Heart left ventricle (tissue), 16 donors: ENCODE data around the gene PDCD2. TPM values are rescaled to one million over a fixed set of nuclear protein-coding genes. Genes with fewer than 3 reads are reported as not detected.
"Not testable (repeated sequence)": the region's sequence is repeated elsewhere in the genome, so short reads cannot be mapped to it uniquely, and the experiment has no call there.

Source experiments
- ATAC-seq, 4 donors: fragments of 200-7000 bp; cut with Tn5 transposase; one replicate each; pipeline ENCODE4 v1.9.1; 2020 to 2022; ENCODE audit warnings: moderate library complexity in 4 of 4, mild to moderate bottlenecking in 3 of 4, moderate number of reproducible peaks in 1 of 4
- DNase-seq, 5 donors: peaks; one replicate each; pipeline ENCODE4 v3.0.0-alpha.2; 2020
- H3K27ac ChIP-seq, 12 donors: fragments of 200-600 bp; sonication (generic) in 4 of 12; one replicate each; pipeline versions ENCODE4 v1.5.0 to v1.8.0; 2016 to 2022; ENCODE audit warnings: mild to moderate bottlenecking in 2 of 12
- H3K27me3 ChIP-seq, 9 donors: fragments of 200-600 bp; sonication (generic) in 2 of 9; one replicate each; pipeline versions ENCODE4 v1.5.1 to v1.8.0; 2016 to 2022; ENCODE audit warnings: mild to moderate bottlenecking in 3 of 9
- H3K36me3 ChIP-seq, 9 donors: fragments of 200-600 bp; sonication (generic) in 2 of 9; one replicate each; pipeline versions ENCODE4 v1.5.0 to v1.8.0; 2018 to 2022; ENCODE audit warnings: mild to moderate bottlenecking in 2 of 9
- H3K4me1 ChIP-seq, 12 donors: fragments of 200-600 bp; sonication (generic) in 4 of 12; one replicate each; pipeline versions ENCODE4 v1.5.0 to v1.8.0; 2016 to 2022; ENCODE audit warnings: mild to moderate bottlenecking in 3 of 12
- H3K4me3 ChIP-seq, 12 donors: fragments of 200-600 bp; sonication (generic) in 4 of 12; one replicate each; pipeline versions ENCODE4 v1.5.0 to v1.8.0; 2017 to 2022; ENCODE audit warnings: mild to moderate bottlenecking in 9 of 12, moderate library complexity in 4 of 12
- H3K9me3 ChIP-seq, 12 donors: fragments of 200-600 bp; sonication (generic) in 4 of 12; one replicate each; pipeline versions ENCODE4 v1.5.0 to v1.8.0; 2016 to 2022; ENCODE audit warnings: mild to moderate bottlenecking in 1 of 12
- CTCF ChIP-seq, 12 donors: fragments of 200-600 bp; sonication (generic) in 4 of 12; IDR thresholded peaks; one replicate each; pipeline versions ENCODE4 v1.5.0 to v1.8.0; 2018 to 2022; ENCODE audit warnings: antibody characterized with exemption in 12 of 12, mild to moderate bottlenecking in 5 of 12
- POLR2A ChIP-seq, 2 donors: fragments of 450-650 bp; IDR thresholded peaks; one replicate each; pipeline ENCODE4 v1.6.1; 2017; ENCODE audit warnings: antibody characterized with exemption in 2 of 2, mild to moderate bottlenecking in 2 of 2, moderate library complexity in 2 of 2
- WGBS, 4 donors: extraction: QIAGEN DNeasy Blood & Tissue Kit in 2 of 4; methylation state at CpG; one replicate each; pipeline versions ENCODE4 v1.1.5 to v1.1.7; 2013 to 2018; 5-methylcytosine and 5-hydroxymethylcytosine counted together
- intact Hi-C, 10 donors: fragments of 100-400 bp; cut with DNase I; formaldehyde crosslinking; loops; one replicate each; pipeline versions ENCODE4 v1.11.1 to v1.14.2; 2022
- long read RNA-seq, 3 donors: library from polyadenylated mRNA; unstranded; transcript quantifications; one replicate each; pipeline ENCODE4 v2.0.0, GENCODE V29; 2020 to 2021
- polyA plus RNA-seq, 2 donors: library from polyadenylated mRNA; stranded (reverse); fragments of 200-250 nt; gene quantifications; one replicate each; pipeline ENCODE4 v1.2.3, GENCODE V29; 2013
- total RNA-seq, 9 donors: library from RNA; depleted of rRNA in 2 of 9; stranded (reverse); fragments of >200 nt in 2 of 9; fragmentation: NEBNext Ultra II Directional in 3 of 9; extraction: Animal tissue kit (Norgen Biotek cat#: 25700) in 3 of 9; gene quantifications; one replicate each; pipeline versions ENCODE4 v1.1.0 to v1.2.4, GENCODE V29; 2016 to 2023
- donor health status: ischemic (EF 13 %, LVEDD 7.1; RV severe dilation, severe dysfunction).
- donor health status: healthy with polysubstance abuse.
- donor health status: DM: no; HTN: yes; CAD: no.
- donor health status: DM: no; HTN: no; CAD: no.
- donor health status: ischemic (EF 25% LVEDD 6.9; RV normal size, moderate dysfunction).
- donor health status: ischemic (EF 25% LVEDD 5.7; RV mildly dilated, moderate dysfunction).
- donor health status: healthy.
- donor health status: DM: yes; HTN: yes; CAD: no.
- donor health status: ischemic (EF 35%, LVEDD 5.7; RV mildly dilated, moderate dysfunction).
- donor health status: nonischemic (EF 11% LVEDD 7.7; RV severe dilation, severe dysfunction).
- donor health status: DM: yes; HTN: yes; CAD: no.
- donor health status: PGD.
- donor health status: ischemic (EF 29% LVEDD 5.4; RV normal size, mild dysfunction).
- donor health status: nonischemic (EF 23%, LVEDD 6.1; RV moderate dilation, normal function).

The PDCD2 gene
- total RNA-seq (10 to 100 TPM; 29.9 to 51.4 (median 37.4) TPM), polyA plus RNA-seq (10 to 100 TPM; 25.3 to 55.5 TPM)
- long read RNA-seq, donor 1, transcript PDCD2-208 (6 exons, 3,378 nt): major isoform, 14 of 24 reads
- long read RNA-seq, donor 1, partial matches to known transcripts: 1 of 24 reads
- long read RNA-seq, donor 1, other reads (novel, unspliced or antisense): 4 of 24 reads
- long read RNA-seq, donor 2, partial matches to known transcripts: 0 of 7 reads
- long read RNA-seq, donor 2, other reads (novel, unspliced or antisense): 0 of 7 reads
- long read RNA-seq, donor 3, transcript PDCD2-208 (6 exons, 3,378 nt): major isoform, 15 of 27 reads
- long read RNA-seq, donor 3, partial matches to known transcripts: 2 of 27 reads
- long read RNA-seq, donor 3, other reads (novel, unspliced or antisense): 3 of 27 reads

- intact Hi-C loops: loop anchor here in 3 of 10 donors (1.0 to 2.0 kb wide), 2 partner anchors 30 kb away; partner anchors contain the start of gene TBP (in 3 of the 3)
- H3K27ac ChIP-seq: peak within 1 kb of the TSS; percentile 51 to 94 (median 90)
- DNase-seq: peak; percentile 93 to 96 (median 95)
These were observed at the start of gene PDCD2 for GRCh38 chr6:170584181-170584953. Gene PDCD2, minus strand, starts transcription at chr6:170584637. Its CDS starts 56 bp downstream, at chr6:170584581.

GRCh38 chr6:170616020-170616554 is 31.6 kb upstream of the PDCD2 start:
- H3K27ac ChIP-seq, DNase-seq, intact Hi-C loops, H3K9me3 ChIP-seq, H3K36me3 ChIP-seq, H3K27me3 ChIP-seq, H3K4me3 ChIP-seq, ATAC-seq, H3K4me1 ChIP-seq: not testable (repeated sequence)
- WGBS, 4 donors: 60 to 71% methylated on average over 1 of the region's 1 CpG; no CpG with 5 or more reads in 2 of the 4 donors

More at GRCh38 chr6:170584181-170584953, at the start of gene PDCD2:
- peaks cover 2 to 40% (median 35%) of the 10 kb centered on the region in 9 donors for H3K36me3 ChIP-seq
- TF ChIP-seq CTCF (IDR thresholded peaks at IDR 0.05): peak in 1 of 12 donors; percentile 2
- TF ChIP-seq POLR2A (IDR thresholded peaks at IDR 0.05): peak in 1 of 2 donors; percentile 70
- 0% methylated on average over 31 to 81 of the region's 81 CpGs for whole genome bisulfite sequencing, 4 donors
- peaks cover 0 to 24% (median 11%) of the 10 kb centered on the region in 12 donors for H3K4me1 ChIP-seq
- no peaks in the 10 kb centered on the region for H3K27me3 ChIP-seq
- peak within 1 kb of the TSS; percentile 76 to 100 (median 92) for H3K4me3 ChIP-seq
- H3K9me3 ChIP-seq: no peaks in the 10 kb centered on the region
- peak; percentile 98 to 100 (median 98) for ATAC-seq

- 3 to 9% (median 4%) methylated on average over 11 to 37 of the region's 55 CpGs; no CpG with 5 or more reads in 1 of the 4 donors for WGBS, 4 donors
- H3K27ac ChIP-seq, DNase-seq: not testable (repeated sequence)
These were observed 27.9 kb upstream of the PDCD2 start for GRCh38 chr6:170612256-170612804.

GRCh38 chr6:170609225-170609624 is 24.8 kb upstream of the PDCD2 start:
- 77 to 88% (median 81%) methylated on average over 8 of the region's 8 CpGs for WGBS, 4 donors
- H3K27ac ChIP-seq, DNase-seq, H3K4me3 ChIP-seq, intact Hi-C loops, ATAC-seq, H3K9me3 ChIP-seq, H3K36me3 ChIP-seq, H3K4me1 ChIP-seq: not testable (repeated sequence)
- peaks cover 0 to 58% (median 28%) of the 10 kb centered on the region in 9 donors for H3K27me3 ChIP-seq

More at GRCh38 chr6:170612256-170612804, 27.9 kb upstream of the PDCD2 start:
- H3K4me1 ChIP-seq, H3K4me3 ChIP-seq, H3K9me3 ChIP-seq, H3K36me3 ChIP-seq, intact Hi-C loops: not testable (repeated sequence)
- ATAC-seq: peak; percentile 75 to 93 (median 85)
- peaks cover 0 to 36% (median 21%) of the 10 kb centered on the region in 9 donors for H3K27me3 ChIP-seq

- H3K36me3 ChIP-seq: no peaks in the 10 kb centered on the region
- ATAC-seq: no peak
- H3K4me1 ChIP-seq: no peaks in the 10 kb centered on the region
- no peak overlapping the region for H3K27ac ChIP-seq
- H3K9me3 ChIP-seq: no peaks in the 10 kb centered on the region
- no peak overlapping the region for H3K4me3 ChIP-seq
- peaks cover 0 to 56% (median 20%) of the 10 kb centered on the region in 9 donors for H3K27me3 ChIP-seq
- intact Hi-C loops: no loop called here
- no peak for TF ChIP-seq CTCF (IDR thresholded peaks at IDR 0.05)
- TF ChIP-seq POLR2A (IDR thresholded peaks at IDR 0.05): no peak
- DNase-seq: no peak
- WGBS, 4 donors: 50 to 59% (median 53%) methylated on average over 6 of the region's 6 CpGs
These were observed 21.3 kb upstream of the PDCD2 start for GRCh38 chr6:170605574-170606259.
